AG04450 (cell line): Measurements from ENCODE around the gene DNAJC27. TPM values are rescaled to one million over a fixed set of nuclear protein-coding genes. Genes with fewer than 3 reads are reported as not detected.
"Not testable (repeated sequence)": the region's sequence is repeated elsewhere in the genome, so short reads cannot be mapped to it uniquely, and the experiment has no call there.

ENCODE experiments used
- CTCF ChIA-PET: fragments of 300-600, 350-600 bp; formaldehyde crosslinking; extraction: SDS; loops from one replicate; lab custom pipeline; 2022; ENCODE audit warnings: antibody characterized with exemption, inconsistent platforms; lab: Charles Lee
- POLR2A ChIA-PET: fragments of 350-600 bp; formaldehyde crosslinking; extraction: SDS; loops from one replicate; lab custom pipeline; 2021; ENCODE audit warnings: antibody characterized with exemption, inconsistent platforms; lab: Yijun Ruan, JAX
- DNase-seq: peaks from one replicate; pipeline ENCODE4 v3.0.0-alpha.2; 2011; ENCODE audit warnings: low read depth, low spot score
- H3K27ac ChIP-seq: one replicate; pipeline ENCODE4 v1.5.1; 2012; ENCODE audit warnings: low read depth, low read length, control low read depth
- H3K27me3 ChIP-seq: one replicate; pipeline ENCODE4 v1.6.0; 2012; ENCODE audit warnings: low read length; ENCODE audit not compliant: control insufficient read depth, insufficient read depth
- H3K4me3 ChIP-seq: 2 replicates; pipeline ENCODE4 v1.5.1; 2011; ENCODE audit warnings: mild to moderate bottlenecking, low read depth, low read length, control low read depth
- H3K9me3 ChIP-seq: 2 replicates; pipeline ENCODE4 v1.5.1; 2012; ENCODE audit warnings: low read length; ENCODE audit not compliant: control insufficient read depth, insufficient read depth
- polyA plus RNA-seq: library from polyadenylated mRNA; depleted of rRNA; stranded (reverse); fragments of >200 nt; gene quantifications from 2 replicates; pipeline ENCODE4 v1.2.3, GENCODE V29; 2011
- TF ChIP-seq, protein P1 (sequence below): IDR thresholded peaks from 2 replicates; pipeline ENCODE4 v1.5.1; 2011; ENCODE audit warnings: low read depth, low read length, control low read depth, inconsistent platforms

The DNAJC27 gene
- polyA plus RNA-seq, 1 experiment, result 4.1 TPM

DNA sequence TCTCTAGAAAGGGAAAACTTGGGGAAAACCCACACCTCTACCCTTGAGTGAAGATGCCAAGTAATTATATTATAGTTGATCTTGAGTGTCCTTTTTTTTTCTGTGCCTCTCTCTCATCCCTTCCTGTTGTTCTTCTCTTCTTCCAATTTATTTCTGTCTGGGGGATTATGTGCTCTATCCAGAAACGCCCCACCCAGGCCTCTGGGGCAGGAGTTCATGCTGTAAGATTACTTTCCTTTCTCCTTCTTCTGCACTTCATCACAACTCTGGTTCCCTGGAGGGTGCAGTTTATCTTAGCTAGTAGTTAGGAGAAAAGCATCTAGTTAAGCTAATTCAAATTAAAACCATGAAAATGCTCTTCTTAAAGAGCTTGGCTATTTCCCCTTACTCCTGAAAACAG, 30.3 kb upstream of the DNAJC27 start:
- Histone ChIP-seq H3K27me3 (peaks cover 2% of the 10 kb centered on the region), H3K4me3 (no peak overlapping the region), H3K27ac (no peak overlapping the region), H3K9me3 (no peaks in the 10 kb centered on the region)
- ChIA-PET CTCF (interaction anchor here (0.6 to 1.2 kb wide), 2 partner anchors 27 to 761 kb away, joined by 4 read pairs; no protein-coding TSS in a partner anchor), POLR2A (no interaction called here)
- TF ChIP-seq, protein P1, sequence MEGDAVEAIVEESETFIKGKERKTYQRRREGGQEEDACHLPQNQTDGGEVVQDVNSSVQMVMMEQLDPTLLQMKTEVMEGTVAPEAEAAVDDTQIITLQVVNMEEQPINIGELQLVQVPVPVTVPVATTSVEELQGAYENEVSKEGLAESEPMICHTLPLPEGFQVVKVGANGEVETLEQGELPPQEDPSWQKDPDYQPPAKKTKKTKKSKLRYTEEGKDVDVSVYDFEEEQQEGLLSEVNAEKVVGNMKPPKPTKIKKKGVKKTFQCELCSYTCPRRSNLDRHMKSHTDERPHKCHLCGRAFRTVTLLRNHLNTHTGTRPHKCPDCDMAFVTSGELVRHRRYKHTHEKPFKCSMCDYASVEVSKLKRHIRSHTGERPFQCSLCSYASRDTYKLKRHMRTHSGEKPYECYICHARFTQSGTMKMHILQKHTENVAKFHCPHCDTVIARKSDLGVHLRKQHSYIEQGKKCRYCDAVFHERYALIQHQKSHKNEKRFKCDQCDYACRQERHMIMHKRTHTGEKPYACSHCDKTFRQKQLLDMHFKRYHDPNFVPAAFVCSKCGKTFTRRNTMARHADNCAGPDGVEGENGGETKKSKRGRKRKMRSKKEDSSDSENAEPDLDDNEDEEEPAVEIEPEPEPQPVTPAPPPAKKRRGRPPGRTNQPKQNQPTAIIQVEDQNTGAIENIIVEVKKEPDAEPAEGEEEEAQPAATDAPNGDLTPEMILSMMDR, result no peak
- DNase-seq, result no peak

DNA sequence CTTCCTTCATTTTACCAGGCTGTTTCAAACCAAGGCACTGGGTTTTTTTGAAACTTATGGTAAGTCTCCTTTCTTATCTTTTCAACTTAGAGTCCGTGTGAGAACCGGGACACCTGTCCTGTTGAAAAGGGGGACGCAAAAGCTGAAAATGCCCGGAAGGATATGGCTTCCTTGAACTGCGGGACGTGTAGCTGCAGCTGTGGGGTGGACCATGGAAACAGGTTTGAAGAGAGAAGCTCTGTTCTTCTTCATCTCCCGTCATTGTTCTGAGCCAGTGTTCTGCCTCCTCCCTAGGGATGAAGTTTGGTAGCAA, 29.5 kb upstream of the DNAJC27 start:
- POLR2A ChIA-PET, result no interaction called here
- Histone ChIP-seq H3K9me3 (no peaks in the 10 kb centered on the region), H3K27ac (no peak overlapping the region), H3K27me3 (peaks cover 2% of the 10 kb centered on the region), H3K4me3 (no peak overlapping the region)
- no peak for DNase-seq
- CTCF ChIA-PET, result interaction anchor here (1.2 kb wide), 2 partner anchors 26 to 361 kb away, joined by 4 read pairs; no protein-coding TSS in a partner anchor
- TF ChIP-seq, protein P1, result no peak

DNA sequence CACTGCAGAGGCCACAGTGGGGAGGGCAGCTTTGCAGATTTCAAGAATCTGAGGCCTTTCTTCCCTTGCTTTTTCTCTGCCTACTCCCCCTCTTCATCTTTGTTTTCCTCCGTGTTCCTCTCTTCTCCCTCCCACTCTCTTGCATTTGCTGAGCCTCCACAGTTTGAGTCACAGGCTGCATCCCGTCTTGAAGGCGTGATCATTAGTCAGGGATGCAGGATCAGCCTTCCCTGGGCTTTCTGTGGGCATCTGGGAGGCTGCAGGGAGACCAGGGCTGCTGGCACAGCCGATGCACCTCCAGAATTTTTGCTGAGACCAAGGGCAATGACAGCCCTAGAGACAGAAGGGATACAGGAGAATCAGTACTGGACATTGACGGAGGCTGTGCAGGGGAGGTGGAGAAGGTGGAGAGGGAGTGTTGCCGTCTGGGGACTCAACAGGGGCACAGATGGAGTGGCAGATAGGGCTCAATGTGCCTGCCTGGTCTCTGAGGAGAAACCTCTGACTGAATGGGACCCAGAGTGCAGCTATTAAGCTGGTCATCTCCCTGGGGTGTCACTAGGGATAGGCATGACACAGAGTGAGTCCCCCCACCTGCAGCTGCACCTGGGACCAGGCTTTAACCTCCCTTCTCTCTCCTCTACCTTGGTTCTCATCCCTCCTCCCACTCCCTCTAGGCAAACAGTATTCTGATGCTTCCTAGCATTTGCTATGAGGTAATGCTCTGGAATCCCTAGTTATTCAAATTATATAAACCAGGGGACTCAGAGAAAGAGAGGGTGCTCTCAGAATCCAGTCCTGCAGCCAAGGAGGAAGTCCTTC, 29.0 kb upstream of the DNAJC27 start:
- no peaks in the 10 kb centered on the region for H3K9me3 ChIP-seq
- H3K27ac ChIP-seq, result no peak overlapping the region
- peaks cover 2% of the 10 kb centered on the region for H3K27me3 ChIP-seq
- POLR2A ChIA-PET, result no interaction called here
- CTCF ChIA-PET, result interaction anchor here (1.2 kb wide), 2 partner anchors 25 to 362 kb away, joined by 4 read pairs; no protein-coding TSS in a partner anchor
- no peak overlapping the region for H3K4me3 ChIP-seq
- TF ChIP-seq, protein P1, result no peak
- DNase-seq, result peak; percentile 7

DNA sequence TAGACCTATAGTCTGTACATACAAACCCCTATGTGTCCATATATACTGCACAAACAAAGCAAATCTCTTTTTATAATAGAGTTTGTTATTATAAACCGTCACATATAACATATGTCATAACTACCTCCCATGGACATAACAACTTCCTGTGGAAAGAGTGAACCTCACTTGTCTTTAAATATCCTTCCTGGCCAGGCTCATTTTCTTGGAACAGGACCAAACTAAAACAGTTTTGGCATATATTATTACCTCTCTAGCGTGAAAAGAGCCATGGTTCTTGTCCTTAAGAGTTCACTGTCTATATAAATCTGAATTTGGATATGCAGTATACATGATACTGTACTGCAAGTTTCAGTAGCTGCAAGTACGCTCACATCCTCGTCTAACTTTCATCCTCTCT, 28.3 kb upstream of the DNAJC27 start:
- H3K4me3 ChIP-seq, result no peak overlapping the region
- H3K9me3 ChIP-seq, result no peaks in the 10 kb centered on the region
- H3K27ac ChIP-seq, result no peak overlapping the region
- ChIA-PET POLR2A (no interaction called here), CTCF (interaction anchor here (1.2 kb wide), 1 partner anchor 362 kb away, joined by 4 read pairs; no protein-coding TSS in a partner anchor)
- DNase-seq, result no peak
- TF ChIP-seq, protein P1, result no peak
- H3K27me3 ChIP-seq, result peaks cover 2% of the 10 kb centered on the region

DNA sequence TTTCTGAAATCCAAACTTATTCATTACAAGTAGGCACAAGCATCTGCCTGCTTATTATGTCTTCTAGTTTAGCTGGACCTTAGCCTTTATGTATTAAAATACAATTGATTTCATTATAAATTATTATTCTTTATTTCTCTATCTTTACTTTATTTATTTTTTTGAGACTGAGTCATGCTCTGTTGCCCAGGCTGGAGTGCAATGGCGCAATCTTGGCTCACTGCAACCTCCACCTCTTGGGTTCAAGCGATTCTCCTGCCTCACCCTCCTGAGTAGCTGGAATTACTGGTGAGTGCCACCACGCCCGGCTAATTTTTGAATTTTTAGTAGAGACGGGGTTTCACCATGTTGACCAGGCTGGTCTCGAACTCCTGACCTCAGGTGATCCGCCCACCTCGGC, 27.3 kb upstream of the DNAJC27 start:
- H3K9me3 ChIP-seq, H3K4me3 ChIP-seq, H3K27ac ChIP-seq, H3K27me3 ChIP-seq, CTCF ChIA-PET, POLR2A ChIA-PET, DNase-seq: not testable (repeated sequence)
